Retina (tissue), 1 donor: ENCODE measurements around the gene ZBTB11.

Source experiments
- DNase-seq: peaks from one replicate; pipeline ENCODE4 v3.0.0-alpha.2; 2016

Gene ZBTB11

DNA sequence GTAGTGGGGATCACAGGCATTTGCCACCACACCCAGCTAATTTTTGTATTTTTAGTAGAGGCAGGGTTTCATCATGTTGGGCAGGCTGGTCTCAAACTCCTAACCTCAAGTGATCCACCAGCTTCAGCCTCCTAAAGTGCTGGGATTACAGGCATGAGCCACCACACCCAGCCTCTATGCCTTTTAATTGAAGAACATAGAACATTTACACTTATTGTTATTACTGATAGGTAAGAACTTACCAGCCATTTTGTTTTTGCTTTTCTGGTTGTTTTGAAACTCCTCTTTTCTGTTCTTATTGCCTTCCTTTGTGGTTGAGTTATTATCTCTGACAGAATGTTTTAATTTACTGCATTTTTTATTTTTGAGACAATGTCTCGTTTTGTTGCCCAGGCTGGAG is 73.7 kb downstream of the ZBTB11 start:
- no peak for DNase-seq

DNA sequence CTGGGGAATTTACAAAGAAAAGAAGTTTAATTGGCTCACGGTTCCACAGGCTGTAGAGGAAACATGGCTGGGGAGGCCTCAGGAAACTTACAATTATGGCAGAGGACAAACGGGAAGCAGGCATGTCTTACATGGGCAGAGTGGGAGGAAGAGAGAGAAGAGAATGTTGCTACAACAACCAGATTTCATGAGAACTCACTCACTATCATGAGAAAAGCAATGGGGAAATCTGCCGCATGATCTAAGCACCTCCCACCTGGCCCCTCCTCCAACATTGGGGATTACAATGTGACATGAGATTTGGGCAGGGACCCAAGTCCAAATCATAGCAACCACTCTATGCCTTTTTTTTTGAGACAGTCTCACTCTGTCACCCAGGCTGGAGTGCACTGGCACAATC is 74.2 kb downstream of the ZBTB11 start:
- no peak for DNase-seq
